T-helper 1 cell (primary cell): Measurements from ENCODE around the gene IFITM5.

Experiments used
- DNase-seq, 5 donors: peaks; one replicate each; pipeline ENCODE4 v3.0.0-alpha.2; 2012 to 2020

IFITM5 gene

DNA sequence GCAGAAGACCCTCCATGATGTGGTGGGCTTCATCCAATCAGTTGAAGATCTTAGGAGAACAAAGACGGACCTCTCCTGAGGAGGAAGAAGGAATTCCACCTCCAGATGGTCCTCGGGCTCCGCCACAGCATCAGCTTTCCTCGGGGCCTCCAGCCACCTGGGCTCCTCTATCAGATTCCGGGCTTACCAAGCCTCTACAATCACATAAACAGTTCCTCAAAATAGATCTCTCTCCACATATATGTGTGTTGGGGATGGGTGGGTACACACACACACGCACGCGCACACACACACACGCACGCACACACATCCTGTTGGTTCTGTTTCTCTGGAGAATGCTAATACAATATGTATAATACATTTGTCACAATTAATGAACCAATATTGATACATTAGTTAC is 39.9 kb downstream of the IFITM5 start:
- DNase-seq = no peak

DNA sequence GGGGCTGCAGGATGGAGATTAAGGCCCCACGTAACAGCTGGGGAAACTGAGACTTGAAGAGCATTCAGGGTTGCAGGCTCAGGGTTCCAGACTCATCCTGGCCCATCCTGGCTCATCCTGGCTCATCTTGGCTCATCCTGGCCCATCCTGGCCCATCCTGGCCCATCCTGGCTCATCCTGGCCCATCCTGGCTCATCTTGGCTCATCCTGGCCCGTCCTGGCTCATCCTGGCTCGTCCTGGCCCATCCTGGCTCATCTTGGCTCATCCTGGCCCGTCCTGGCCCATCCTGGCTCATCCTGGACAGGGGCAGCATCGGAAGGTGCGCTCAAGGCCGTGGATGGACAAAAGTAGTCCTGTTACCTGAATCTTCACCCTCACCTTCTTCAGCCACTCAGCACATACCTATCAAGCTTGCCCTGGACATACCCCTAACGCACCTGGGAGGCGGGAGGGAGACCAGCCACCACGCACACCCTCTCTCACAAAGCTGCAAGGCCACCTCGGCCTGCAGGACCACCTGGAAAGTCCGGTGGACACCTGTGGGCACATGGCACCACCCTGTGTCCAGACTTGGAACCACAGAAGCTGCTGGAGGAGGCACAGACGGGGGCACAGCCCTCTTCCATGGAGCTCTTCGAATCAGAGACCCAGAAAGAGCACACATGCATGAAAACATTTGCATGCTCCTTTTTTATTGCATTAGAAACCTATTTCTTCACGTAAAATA is 41.4 kb downstream of the IFITM5 start:
- no peak for DNase-seq

DNA sequence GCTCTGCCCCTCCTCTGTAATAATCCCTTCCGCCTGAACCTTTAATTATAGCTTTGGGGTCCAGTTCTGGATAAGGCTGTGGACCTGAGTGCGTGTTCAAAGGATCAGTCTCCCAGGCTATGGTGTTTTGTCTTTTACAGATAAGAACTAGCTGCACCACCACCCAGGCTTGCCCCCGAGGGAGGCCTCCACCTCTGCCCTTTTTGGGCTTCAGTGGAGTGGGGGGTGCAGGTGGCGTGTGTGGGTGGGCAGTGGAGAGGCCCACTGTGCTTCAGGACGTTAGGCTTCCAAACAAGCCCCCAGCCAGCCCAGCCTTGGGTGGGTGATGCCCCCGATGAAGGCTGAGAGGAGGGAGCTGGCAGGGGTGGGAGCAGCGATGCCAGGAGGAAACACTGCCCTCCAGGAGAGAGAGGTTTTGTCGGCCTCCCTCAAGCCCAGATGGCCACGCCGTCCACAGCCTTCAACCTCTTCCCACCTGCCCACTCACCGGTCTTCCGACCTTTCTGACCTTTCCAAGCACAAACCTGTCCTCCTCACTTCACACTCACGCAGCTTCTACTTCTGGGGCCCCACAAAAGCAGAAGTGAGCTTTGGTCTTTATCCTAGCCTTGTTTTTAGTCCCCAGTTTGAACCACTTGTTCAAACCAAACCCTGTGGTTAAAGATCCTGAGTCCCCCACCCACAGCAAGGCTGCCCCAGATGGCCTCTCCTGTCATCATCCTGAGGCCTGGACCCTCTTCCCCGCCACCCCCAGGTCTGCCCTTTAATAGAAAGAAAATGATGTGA is 42.2 kb downstream of the IFITM5 start:
- no peak for DNase-seq

DNA sequence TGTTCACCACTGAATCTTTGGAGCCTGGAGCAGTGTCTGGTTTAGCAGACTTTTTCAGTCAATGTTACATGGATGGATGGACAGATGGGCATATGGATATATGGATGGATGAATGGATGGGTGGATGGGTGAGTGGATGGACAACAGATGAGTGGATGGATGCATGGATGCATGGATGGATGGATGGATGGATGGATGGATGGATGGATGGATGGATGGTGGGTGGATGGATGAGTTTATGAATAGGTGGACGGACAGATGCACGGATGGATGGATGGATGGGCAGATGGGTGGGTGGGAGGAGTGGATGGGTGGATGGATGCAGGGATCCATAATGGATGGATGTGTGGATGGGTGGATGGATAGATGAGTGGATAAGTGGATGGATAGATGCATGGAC is 43.5 kb downstream of the IFITM5 start:
- DNase-seq = no peak

- DNase-seq = no peak
Observed at GRCh38 chr11:255176-255575, 44.1 kb downstream of the IFITM5 start.

DNA sequence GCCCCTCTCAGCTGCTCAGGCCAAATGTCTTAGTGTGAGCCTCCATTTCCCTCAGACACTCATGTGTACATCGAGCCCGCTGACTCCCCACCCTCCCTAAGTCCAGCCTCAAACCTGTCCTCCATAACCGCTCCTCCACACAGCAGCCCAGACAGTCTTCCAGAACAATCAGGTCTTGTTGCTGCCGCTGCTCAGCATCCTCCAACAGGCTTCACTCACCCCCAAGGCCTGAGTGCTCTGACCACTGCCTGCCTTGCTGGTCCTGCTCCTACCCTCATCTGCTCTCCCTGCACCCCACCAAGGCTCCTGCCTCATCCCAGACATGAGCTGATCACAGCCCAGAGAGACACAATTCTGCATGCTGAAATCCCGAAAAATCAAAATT is 45.4 kb downstream of the IFITM5 start:
- no peak for DNase-seq

DNA sequence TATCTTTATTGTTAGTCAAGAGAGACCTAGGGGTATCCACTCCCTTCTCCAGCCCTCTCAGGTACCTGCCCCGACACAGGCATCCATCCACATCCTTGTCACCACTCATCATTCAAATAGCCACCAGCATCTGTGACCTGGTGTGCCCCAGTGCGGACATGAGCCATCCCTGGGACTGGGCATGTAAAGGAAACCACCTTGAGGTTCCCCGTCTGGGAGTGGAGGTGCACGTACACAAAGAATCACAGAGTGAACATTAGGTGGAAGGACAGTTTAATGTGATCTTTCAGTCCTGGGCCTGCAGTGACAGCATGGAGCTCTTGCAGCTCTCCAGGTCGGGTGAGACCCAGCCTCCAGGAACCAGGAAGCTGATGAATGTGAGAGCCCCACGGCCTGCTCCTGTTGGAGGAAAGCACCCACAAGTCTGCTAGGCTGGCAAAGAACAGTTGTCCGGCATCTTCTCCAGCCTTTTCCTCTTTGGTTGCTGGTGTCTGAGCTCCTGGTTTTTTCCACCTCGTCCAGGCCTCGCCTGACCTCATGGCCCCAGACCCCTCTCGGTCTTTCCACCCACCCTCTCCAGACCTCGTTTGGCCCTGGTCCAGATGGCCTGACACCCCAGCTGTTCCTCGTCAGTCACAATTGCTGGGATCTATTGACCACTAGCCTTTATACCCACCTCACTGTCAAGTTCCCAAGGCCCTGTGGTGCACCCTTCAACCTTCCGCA is 46.0 kb downstream of the IFITM5 start:
- DNase-seq = no peak

DNA sequence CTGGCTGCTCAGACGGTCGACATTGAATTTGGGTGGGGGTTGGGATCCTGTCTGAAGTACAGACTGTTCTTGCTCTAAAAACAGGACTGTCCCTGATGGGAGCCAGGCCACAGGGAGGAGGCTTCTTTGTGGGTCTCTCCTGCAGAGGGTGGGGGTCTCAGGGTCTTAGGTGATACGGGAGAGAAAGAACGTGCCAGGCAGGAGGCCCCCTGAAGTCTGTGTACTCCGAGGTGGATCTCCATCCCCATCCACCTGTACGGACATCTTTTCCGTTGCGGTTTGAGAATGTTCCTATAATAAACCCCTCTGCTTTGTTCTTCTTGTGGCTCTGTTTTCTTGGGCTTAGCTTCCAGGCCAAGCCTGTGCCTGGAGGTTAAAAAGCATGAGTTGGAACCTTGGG is 46.7 kb downstream of the IFITM5 start:
- no peak for DNase-seq

DNA sequence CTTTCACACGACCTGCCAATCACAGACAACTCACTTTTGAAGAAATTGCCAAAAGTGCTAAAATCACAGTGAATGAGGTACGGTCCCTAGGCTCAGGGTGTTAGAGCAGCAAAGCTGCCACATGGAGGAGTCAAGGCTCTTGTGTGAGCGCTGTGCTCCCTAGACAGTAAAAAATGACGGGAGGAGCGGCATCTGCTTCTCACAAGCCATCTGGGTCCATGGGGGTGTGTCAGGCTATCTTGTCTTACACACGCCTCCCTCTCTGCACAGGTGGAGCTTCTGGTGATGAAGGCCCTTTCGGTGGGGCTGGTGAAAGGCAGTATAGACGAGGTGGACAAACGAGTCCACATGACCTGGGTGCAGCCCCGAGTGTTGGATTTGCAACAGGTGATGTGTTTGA is 47.8 kb downstream of the IFITM5 start:
- no peak for DNase-seq

- peak; percentile 46 to 76 (median 70) for DNase-seq
Observed at GRCh38 chr11:250740-251299, 48.5 kb downstream of the IFITM5 start.

DNA sequence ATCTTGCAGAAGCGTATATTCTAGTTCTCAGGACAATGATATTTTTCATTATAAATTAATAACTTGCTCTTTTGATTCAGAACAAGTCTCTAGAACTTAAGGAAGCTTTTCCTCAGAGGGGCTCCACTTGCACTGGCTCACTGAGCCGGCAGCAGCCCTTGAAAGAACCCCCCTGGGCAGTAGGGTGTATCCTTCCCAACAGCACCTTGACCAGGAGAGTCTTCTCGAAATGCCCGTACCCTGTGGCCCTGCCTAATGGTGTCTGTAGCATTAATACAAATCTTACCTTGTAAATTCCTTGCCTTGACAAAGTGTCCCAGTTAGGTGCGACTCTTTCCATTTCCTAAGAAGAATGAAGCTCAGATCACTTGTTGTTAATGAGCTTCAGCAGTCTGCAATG is 49.1 kb downstream of the IFITM5 start:
- DNase-seq = no peak

DNA sequence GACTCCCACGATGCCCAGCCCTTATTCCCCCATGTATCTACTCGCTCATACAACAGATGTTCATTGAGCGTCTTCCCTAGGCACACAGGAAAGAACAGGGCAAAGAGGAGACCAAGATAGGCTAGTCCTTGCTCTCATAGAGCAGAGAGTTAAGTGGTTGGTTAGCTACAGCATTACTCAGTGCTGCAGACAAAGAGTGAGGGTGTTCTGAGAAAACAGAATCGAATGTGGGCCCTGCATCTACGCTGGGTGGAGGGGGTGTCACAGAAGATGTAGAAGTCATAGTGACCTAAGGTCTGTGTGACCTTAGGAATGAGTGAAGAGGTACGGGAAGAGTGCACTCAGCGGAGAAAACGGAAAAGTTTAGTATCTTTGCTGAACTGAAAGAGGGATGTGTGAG is 50.3 kb downstream of the IFITM5 start:
- DNase-seq = no peak
